ENCODE results near the gene SNX32. TPM values are rescaled to one million over a fixed set of nuclear protein-coding genes. Genes with fewer than 3 reads are reported as not detected.

The SNX32 gene
- polyA plus RNA-seq, 1 donor (not counting 4 experiments of a cell fraction or from before 2014, with no cell fraction given) = 0.12 TPM

DNA sequence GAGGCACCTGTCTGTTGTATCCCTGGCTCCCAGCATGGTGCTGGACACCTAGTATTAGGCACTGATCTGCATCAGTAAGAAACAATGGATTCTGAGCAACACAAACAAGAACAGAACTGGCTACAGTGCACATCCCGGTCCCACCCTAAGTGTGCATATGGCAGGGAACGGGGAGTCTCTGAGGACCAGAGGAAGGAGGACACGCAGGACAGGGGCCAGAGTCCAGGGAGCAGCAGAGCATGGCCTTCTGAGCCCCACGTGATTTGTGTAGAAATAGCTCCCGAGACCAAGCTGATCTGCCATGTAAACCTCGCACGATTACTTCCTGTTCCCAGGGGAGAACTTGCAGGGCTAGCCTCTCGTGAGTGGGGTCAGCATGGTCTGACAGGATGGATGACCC lies 12.7 kb upstream of the SNX32 start:
- no peak overlapping the region for H2AFZ ChIP-seq (ENCODE audit: control insufficient read depth, low read length)
- H3K4me1 ChIP-seq (ENCODE audit: control insufficient read depth, extremely low read depth, insufficient read depth, low read length) = no peaks in the 10 kb centered on the region
- no peaks in the 10 kb centered on the region for H3K36me3 ChIP-seq (ENCODE audit: control insufficient read depth in 2 of 2, extremely low read depth in 1 of 2, insufficient read depth in 2 of 2, low read length in 2 of 2)
- no peak overlapping the region for H3K9ac ChIP-seq (ENCODE audit: control insufficient read depth, extremely low read depth, insufficient read depth, low read length)
- H3K27ac ChIP-seq (ENCODE audit: control insufficient read depth, insufficient read depth, low read length) = no peak overlapping the region
- no peaks in the 10 kb centered on the region for H3K9me3 ChIP-seq (ENCODE audit: control insufficient read depth, low read depth, low read length)
- no peaks in the 10 kb centered on the region for H3K9me1 ChIP-seq (ENCODE audit: control insufficient read depth, extremely low read depth, insufficient read depth, low read length)
- dilution Hi-C loops (cut with MboI; ENCODE audit: extremely low pct_ligation_motif_present, low sequenced_read_pairs) = no loop called here
- FAIRE-seq (no peak), DNase-seq (ENCODE audit: low read depth, low spot score) (no peak)
- H3K27me3 ChIP-seq (ENCODE audit: control insufficient read depth, extremely low read depth, insufficient read depth, low read length) = no peaks in the 10 kb centered on the region
- H4K20me1 ChIP-seq (ENCODE audit: control insufficient read depth, extremely low read depth, insufficient read depth, low read length) = no peaks in the 10 kb centered on the region
- no peak overlapping the region for H3K4me3 ChIP-seq (ENCODE audit: control insufficient read depth in 2 of 3, extremely low read depth in 1 of 3, insufficient read depth in 2 of 3, low read depth in 1 of 3, low read length in 3 of 3)
- H3K4me2 ChIP-seq (ENCODE audit: control insufficient read depth, extremely low read depth, insufficient read depth, low read depth, low read length) = no peak overlapping the region
- no peak for TF ChIP-seq EZH2 (IDR thresholded peaks at IDR 0.05; ENCODE audit: low read length)
- TF ChIP-seq CTCF (optimal IDR thresholded peaks at IDR 0.05 in 1 of 3, IDR thresholded peaks at IDR 0.05 in 1 of 3, conservative IDR thresholded peaks at IDR 0.05 in 1 of 3; ENCODE audit: extremely low read depth in 1 of 3, insufficient read depth in 2 of 3, low read length in 3 of 3) = no peak
- H3K79me2 ChIP-seq (ENCODE audit: control insufficient read depth, insufficient read depth, low read length) = no peaks in the 10 kb centered on the region

DNA sequence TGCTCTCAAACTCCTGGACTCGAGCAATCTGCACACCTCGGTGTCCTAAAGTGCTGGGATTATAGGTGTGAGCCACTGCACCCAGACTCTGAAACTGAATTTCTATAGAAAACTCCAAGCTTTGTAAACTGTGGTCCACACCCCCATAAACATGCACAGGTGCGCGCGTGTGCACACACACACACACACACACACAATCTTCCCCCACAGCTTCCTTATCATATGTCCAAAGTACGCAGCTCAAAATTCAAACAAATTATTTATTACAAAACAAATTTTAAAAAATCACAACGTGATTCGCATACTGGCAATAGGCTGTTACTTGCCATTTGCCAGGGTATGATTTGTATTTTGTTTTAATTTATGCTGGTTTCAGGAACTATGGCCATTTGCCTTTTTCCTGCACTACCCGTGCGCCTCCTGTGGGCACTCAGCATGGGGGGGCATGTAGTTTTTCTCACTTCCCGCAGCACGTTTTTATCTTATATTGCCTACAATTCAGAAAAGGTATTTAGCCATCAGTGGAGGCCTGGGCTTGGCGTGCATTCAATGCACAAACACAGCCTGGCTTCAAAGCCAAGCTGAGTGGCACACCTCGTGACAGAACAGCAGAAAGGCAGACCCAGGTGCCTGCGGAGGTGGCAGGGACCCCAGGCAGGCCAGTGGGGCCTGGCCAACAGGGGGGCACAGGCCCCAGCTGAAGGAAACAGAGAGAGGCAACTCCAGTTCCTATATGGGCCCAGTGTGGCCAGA lies 10.8 kb upstream of the SNX32 start:
- no peaks in the 10 kb centered on the region for H3K36me3 ChIP-seq (ENCODE audit: control insufficient read depth in 2 of 2, extremely low read depth in 1 of 2, insufficient read depth in 2 of 2, low read length in 2 of 2)
- no peak overlapping the region for H3K9ac ChIP-seq (ENCODE audit: control insufficient read depth, extremely low read depth, insufficient read depth, low read length)
- no peak overlapping the region for H3K27ac ChIP-seq (ENCODE audit: control insufficient read depth, insufficient read depth, low read length)
- no peak overlapping the region for H3K4me3 ChIP-seq (ENCODE audit: control insufficient read depth in 2 of 3, extremely low read depth in 1 of 3, insufficient read depth in 2 of 3, low read depth in 1 of 3, low read length in 3 of 3)
- dilution Hi-C loops (cut with MboI; ENCODE audit: extremely low pct_ligation_motif_present, low sequenced_read_pairs) = no loop called here
- no peaks in the 10 kb centered on the region for H3K79me2 ChIP-seq (ENCODE audit: control insufficient read depth, insufficient read depth, low read length)
- no peak for DNase-seq (ENCODE audit: low read depth, low spot score)
- no peaks in the 10 kb centered on the region for H3K9me3 ChIP-seq (ENCODE audit: control insufficient read depth, low read depth, low read length)
- no peaks in the 10 kb centered on the region for H3K9me1 ChIP-seq (ENCODE audit: control insufficient read depth, extremely low read depth, insufficient read depth, low read length)
- no peaks in the 10 kb centered on the region for H3K27me3 ChIP-seq (ENCODE audit: control insufficient read depth, extremely low read depth, insufficient read depth, low read length)
- H3K4me2 ChIP-seq (ENCODE audit: control insufficient read depth, extremely low read depth, insufficient read depth, low read depth, low read length) = no peak overlapping the region
- no peaks in the 10 kb centered on the region for H4K20me1 ChIP-seq (ENCODE audit: control insufficient read depth, extremely low read depth, insufficient read depth, low read length)
- no peak overlapping the region for H2AFZ ChIP-seq (ENCODE audit: control insufficient read depth, low read length)
- H3K4me1 ChIP-seq (ENCODE audit: control insufficient read depth, extremely low read depth, insufficient read depth, low read length) = no peaks in the 10 kb centered on the region
- TF ChIP-seq EZH2 (IDR thresholded peaks at IDR 0.05; ENCODE audit: low read length) (no peak), CTCF (optimal IDR thresholded peaks at IDR 0.05 in 1 of 3, IDR thresholded peaks at IDR 0.05 in 1 of 3, conservative IDR thresholded peaks at IDR 0.05 in 1 of 3; ENCODE audit: extremely low read depth in 1 of 3, insufficient read depth in 2 of 3, low read length in 3 of 3) (no peak)
- FAIRE-seq = no peak

All from keratinocyte (primary cell).